Colonic mucosa (tissue), 4 donors: Measurements from ENCODE around the gene DDX54. TPM values are rescaled to one million over a fixed set of nuclear protein-coding genes. Genes with fewer than 3 reads are reported as not detected.
A peak's percentile ranks its signal among the peaks of the same experiment; 100 is the strongest.

Experiments used
- DNase-seq: peaks from one replicate; pipeline ENCODE4 v3.0.0-alpha.2; 2020
- H3K27ac ChIP-seq: fragments of 200-600 bp; one replicate; pipeline ENCODE4 v1.8.0; 2021
- H3K27me3 ChIP-seq: fragments of 200-600 bp; one replicate; pipeline ENCODE4 v1.8.0; 2021
- H3K36me3 ChIP-seq: fragments of 200-600 bp; one replicate; pipeline ENCODE4 v1.8.0; 2021
- H3K4me1 ChIP-seq: fragments of 200-600 bp; one replicate; pipeline ENCODE4 v1.8.0; 2021; ENCODE audit warnings: mild to moderate bottlenecking
- H3K4me3 ChIP-seq: fragments of 200-600 bp; one replicate; pipeline ENCODE4 v1.8.0; 2021
- H3K9ac ChIP-seq, 2 donors: one replicate each; pipeline ENCODE4 v1.7.0; 2013; ENCODE audit warnings: control low read depth in 2 of 2, low read depth in 2 of 2, low read length in 2 of 2
- H3K9me3 ChIP-seq: fragments of 200-600 bp; one replicate; pipeline ENCODE4 v1.8.0; 2021
- intact Hi-C: fragments of 100-400 bp; cut with DNase I; formaldehyde crosslinking; loops from one replicate; pipeline ENCODE4 v1.14.1; 2022
- total RNA-seq, 2 donors: library from RNA; stranded (reverse); fragmentation: NEBNext Ultra II Directional in 1 of 2; extraction: Animal tissue kit (Norgen Biotek cat#: 25700) in 1 of 2; gene quantifications; one replicate each; pipeline ENCODE4 v1.2.1, GENCODE V29; 2021
- TF ChIP-seq, protein P1 (sequence below): fragments of 200-600 bp; IDR thresholded peaks from one replicate; pipeline ENCODE4 v1.8.0; 2022; ENCODE audit warnings: antibody characterized with exemption, mild to moderate bottlenecking
- donor health status: healthy.
- donor health status: DM: no; HTN: no; CAD: no.
- donor health status: DM: no; HTN: no; CAD: no.

Gene DDX54
- total RNA-seq, 2 donors from 2014 or later, result 54.8 to 98.3 TPM

DNA sequence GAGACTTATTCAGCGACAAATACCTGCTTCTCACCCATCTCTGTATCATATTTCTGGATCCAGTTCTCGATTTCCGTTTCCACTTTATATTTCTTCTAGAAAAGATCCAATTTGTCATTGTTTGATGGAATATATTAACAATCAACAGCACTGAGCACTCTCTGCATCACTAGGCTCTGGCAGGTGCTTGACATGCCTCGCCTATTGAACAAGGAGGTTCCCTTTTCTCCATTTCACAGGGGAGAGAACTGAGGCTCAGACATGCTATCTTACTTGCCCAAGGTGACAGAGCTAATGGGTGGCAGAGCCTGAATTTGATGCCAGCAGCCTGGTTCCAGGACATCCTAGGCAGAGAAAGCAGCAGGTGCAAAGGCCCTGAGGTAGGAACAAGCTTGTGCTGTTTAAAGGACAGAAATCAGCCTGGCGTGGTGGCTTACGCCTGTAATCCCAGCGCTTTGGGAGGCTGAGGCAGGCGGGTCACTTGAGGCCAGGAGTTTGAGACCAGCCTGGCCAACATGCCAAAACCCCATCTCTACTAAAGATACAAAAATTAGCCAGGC, 12.3 kb upstream of the DDX54 start:
- no peak overlapping the region for H3K27ac ChIP-seq
- intact Hi-C loops, result loop anchor here (5.0 to 10.0 kb wide), 3 partner anchors 75 to 225 kb away; partner anchors contain the start of gene SDSL
- TF ChIP-seq, protein P1, sequence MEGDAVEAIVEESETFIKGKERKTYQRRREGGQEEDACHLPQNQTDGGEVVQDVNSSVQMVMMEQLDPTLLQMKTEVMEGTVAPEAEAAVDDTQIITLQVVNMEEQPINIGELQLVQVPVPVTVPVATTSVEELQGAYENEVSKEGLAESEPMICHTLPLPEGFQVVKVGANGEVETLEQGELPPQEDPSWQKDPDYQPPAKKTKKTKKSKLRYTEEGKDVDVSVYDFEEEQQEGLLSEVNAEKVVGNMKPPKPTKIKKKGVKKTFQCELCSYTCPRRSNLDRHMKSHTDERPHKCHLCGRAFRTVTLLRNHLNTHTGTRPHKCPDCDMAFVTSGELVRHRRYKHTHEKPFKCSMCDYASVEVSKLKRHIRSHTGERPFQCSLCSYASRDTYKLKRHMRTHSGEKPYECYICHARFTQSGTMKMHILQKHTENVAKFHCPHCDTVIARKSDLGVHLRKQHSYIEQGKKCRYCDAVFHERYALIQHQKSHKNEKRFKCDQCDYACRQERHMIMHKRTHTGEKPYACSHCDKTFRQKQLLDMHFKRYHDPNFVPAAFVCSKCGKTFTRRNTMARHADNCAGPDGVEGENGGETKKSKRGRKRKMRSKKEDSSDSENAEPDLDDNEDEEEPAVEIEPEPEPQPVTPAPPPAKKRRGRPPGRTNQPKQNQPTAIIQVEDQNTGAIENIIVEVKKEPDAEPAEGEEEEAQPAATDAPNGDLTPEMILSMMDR, result no peak
- H3K36me3 ChIP-seq, result no peaks in the 10 kb centered on the region
- H3K4me3 ChIP-seq, result no peak overlapping the region
- no peaks in the 10 kb centered on the region for H3K27me3 ChIP-seq
- DNase-seq, result no peak
- no peaks in the 10 kb centered on the region for H3K4me1 ChIP-seq
- H3K9ac ChIP-seq, result peak overlapping the region in 1 of 2 donors; percentile 14
- H3K9me3 ChIP-seq, result no peaks in the 10 kb centered on the region

- intact Hi-C loops, result loop anchor here (5.0 to 10.0 kb wide), 3 partner anchors 75 to 225 kb away; partner anchors contain the start of gene SDSL
- H3K27ac ChIP-seq, result no peak overlapping the region
- peaks cover under 1% of the 10 kb centered on the region for H3K36me3 ChIP-seq
- no peaks in the 10 kb centered on the region for H3K9me3 ChIP-seq
- TF ChIP-seq, protein P1, result peak; percentile 67
- H3K4me1 ChIP-seq, result no peaks in the 10 kb centered on the region
- H3K27me3 ChIP-seq, result no peaks in the 10 kb centered on the region
- peak; percentile 79 for DNase-seq
- H3K9ac ChIP-seq, result peak overlapping the region in 1 of 2 donors; percentile 14
- no peak overlapping the region for H3K4me3 ChIP-seq
Observed at GRCh38 chr12:113196990-113197389, 11.7 kb upstream of the DDX54 start.

DNA sequence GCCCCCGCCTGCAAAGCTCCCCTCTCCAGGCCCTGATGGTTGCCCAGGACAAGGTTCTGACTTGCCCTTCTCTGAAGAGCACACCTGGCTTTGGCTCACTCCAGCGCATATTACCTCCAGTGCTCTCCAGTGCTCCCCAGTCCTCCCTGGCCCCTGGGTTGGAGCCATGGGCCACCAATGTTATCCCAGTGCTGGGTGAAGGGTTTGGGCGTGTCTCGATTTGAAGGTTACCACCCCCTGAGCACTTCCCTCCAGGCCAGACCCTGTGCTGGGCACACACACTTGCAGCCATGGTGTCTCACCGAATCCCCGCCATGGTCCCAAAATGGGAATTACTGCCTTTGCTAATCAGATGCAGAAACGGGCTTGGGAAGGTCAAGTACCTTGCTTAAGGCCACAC, 11.3 kb upstream of the DDX54 start:
- no peak for DNase-seq
- no peaks in the 10 kb centered on the region for H3K4me1 ChIP-seq
- intact Hi-C loops, result loop anchor here (5.0 to 10.0 kb wide), 3 partner anchors 76 to 226 kb away; partner anchors contain the start of gene SDSL
- no peak overlapping the region for H3K27ac ChIP-seq
- H3K36me3 ChIP-seq, result peaks cover 4% of the 10 kb centered on the region
- no peaks in the 10 kb centered on the region for H3K27me3 ChIP-seq
- H3K9me3 ChIP-seq, result no peaks in the 10 kb centered on the region
- TF ChIP-seq, protein P1, result no peak
- H3K9ac ChIP-seq, result no peak overlapping the region
- H3K4me3 ChIP-seq, result no peak overlapping the region

- intact Hi-C loops, result loop anchor here (5.0 to 10.0 kb wide), 3 partner anchors 77 to 227 kb away; partner anchors contain the start of gene SDSL
- no peaks in the 10 kb centered on the region for H3K9me3 ChIP-seq
- H3K4me1 ChIP-seq, result no peaks in the 10 kb centered on the region
- no peak overlapping the region for H3K27ac ChIP-seq
- no peaks in the 10 kb centered on the region for H3K27me3 ChIP-seq
- no peak overlapping the region for H3K9ac ChIP-seq
- TF ChIP-seq, protein P1, result no peak
- peaks cover 8% of the 10 kb centered on the region for H3K36me3 ChIP-seq
- H3K4me3 ChIP-seq, result no peak overlapping the region
- DNase-seq, result no peak
Observed at GRCh38 chr12:113195598-113195997, 10.3 kb upstream of the DDX54 start.

GRCh38 chr12:113194971-113195391, 9.7 kb upstream of the DDX54 start:
- H3K27me3 ChIP-seq, result no peaks in the 10 kb centered on the region
- H3K4me1 ChIP-seq, result no peaks in the 10 kb centered on the region
- H3K36me3 ChIP-seq, result peaks cover 8% of the 10 kb centered on the region
- intact Hi-C loops, result loop anchor here (5.0 to 10.0 kb wide), 3 partner anchors 77 to 227 kb away; partner anchors contain the start of gene SDSL
- no peak for DNase-seq
- no peak overlapping the region for H3K27ac ChIP-seq
- H3K4me3 ChIP-seq, result no peak overlapping the region
- no peak overlapping the region for H3K9ac ChIP-seq
- TF ChIP-seq, protein P1, result no peak
- H3K9me3 ChIP-seq, result no peaks in the 10 kb centered on the region
